ENCODE data around the gene CLEC9A.

DNA sequence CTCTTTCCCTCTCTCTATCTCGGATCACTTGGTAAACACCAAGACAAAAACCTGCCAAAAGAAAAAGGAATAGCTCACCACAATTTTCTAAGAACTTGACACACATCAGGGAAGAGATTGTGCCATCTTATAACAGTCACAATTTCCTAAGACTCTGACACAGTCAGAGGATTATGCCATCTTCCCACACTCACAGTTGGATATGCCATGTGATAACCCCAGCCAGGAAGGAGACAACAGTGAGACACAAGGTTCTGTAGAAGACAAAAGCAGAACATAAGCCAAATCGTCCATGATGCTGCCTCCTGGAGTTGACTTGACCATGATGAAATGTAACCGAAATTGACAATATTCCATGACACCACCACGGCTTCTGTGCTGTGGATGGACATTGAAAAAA lies 2.8 kb upstream of the CLEC9A start:
- no peak for TF ChIP-seq EZH2phosphoT487 (IDR thresholded peaks at IDR 0.05; ENCODE audit: insufficient read depth, low read depth)
- no peak for TF ChIP-seq EZH2 (IDR thresholded peaks at IDR 0.05; ENCODE audit: insufficient read depth, poor library complexity, severe bottlenecking)

Measured in GM23248 (cell line).